Stimulated activated CD8-positive, alpha-beta memory T cell treated with anti-CD3 and anti-CD28 coated beads, Interleukin-12 subunit alpha, Interleukin-12 subunit beta, amount 100 ng/mL, for 24 hours (primary cell): ENCODE measurements around the gene VTI1A.
"Not testable (repeated sequence)": the region's sequence is repeated elsewhere in the genome, so short reads cannot be mapped to it uniquely, and the experiment has no call there.

ENCODE experiments used
- DNase-seq: peaks from one replicate; pipeline ENCODE4 v3.0.0-alpha.2; 2020; ENCODE audit errors: extremely low read depth

The VTI1A gene

DNA sequence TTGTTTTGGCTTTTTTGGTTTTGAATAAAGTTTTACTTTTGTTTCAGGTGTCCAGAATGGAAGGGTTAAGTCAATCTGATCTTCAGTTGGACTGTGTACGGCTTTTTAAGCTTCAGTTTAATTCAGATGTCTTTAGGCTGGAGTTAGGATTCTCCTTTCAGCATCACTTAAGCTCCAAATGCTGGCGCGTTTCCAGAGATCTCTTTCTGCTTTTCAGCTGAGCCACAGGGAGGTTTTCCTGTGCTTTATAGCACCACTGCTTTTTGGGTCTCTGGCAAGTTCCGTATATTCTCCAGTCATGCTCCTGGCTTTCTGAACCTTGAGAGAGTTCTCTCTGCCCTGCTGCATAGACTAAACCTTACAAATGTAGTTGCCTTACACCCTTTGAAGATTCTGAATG, 60.0 kb downstream of the VTI1A start:
- no peak for DNase-seq

DNA sequence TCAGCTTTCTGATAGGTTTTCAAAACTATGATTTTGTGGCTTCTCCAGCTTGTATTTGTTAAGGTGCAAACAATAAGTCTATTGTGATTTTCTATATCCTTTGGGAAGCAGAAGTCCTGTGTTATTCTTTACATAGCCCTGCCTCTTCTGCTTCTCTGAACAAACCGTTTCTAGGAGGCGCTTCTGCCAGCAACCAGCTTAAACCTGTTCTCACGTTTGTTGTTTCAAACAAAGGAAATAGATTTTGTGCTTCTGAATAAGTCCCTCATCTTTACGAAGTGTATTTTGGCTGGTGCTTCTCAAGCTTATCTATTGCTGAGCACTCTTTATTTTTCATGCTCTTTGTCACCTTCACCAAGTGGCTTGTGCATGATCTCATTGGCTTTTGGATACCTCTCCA, 61.0 kb downstream of the VTI1A start:
- no peak for DNase-seq

DNA sequence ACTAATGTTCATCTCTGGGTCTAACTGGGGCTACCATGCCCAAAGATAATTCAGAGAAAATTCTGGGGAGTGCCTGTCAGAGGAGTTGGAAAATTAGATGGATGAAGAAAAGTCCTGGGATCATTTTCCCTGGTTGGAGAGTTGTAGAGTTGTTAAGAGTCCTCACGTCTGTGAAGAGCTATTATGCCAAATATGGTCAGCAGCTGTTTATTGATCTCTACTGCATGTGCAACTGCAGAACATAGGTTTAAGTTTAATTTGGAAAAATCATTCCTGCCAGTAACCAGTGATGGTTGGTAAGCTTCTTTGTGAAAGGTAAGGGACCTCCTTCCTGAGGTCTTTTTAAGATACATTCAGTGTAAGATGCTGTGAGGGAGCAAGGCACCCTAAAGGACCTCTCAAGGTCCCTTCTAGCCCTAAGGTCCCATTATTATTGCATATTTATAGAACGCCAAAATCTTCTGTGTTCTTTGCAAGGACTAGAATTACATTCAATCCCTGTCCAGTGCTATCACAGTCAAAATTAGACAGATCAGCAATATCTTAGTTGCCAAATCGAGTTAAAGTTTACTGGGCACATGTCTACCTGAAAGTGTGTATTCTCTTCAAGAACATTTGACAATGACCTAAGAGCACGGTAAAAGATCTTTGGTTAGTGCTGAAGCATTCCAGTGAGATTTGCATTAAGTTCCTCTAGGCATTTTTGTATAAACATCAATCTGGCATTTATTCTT, 62.7 kb downstream of the VTI1A start:
- DNase-seq = no peak

DNA sequence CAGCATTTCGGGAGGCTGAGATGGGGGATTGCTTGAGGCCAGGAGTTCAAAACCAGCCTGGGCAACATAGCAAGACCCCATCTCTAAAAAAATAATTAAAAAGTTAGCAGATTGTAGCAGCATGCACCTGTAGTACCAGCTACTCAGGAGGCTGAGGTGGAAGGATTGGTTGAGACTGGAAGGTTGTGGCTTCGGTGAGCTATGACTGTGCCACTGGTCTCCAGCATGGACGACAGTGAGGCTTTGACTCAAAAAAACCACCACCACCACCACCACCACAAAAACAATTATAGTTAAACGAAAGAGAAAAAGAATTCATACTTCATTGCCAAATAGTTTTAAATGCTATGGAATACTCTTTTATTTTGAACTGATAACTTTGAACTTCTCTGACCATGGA, 63.4 kb downstream of the VTI1A start:
- DNase-seq = no peak

DNA sequence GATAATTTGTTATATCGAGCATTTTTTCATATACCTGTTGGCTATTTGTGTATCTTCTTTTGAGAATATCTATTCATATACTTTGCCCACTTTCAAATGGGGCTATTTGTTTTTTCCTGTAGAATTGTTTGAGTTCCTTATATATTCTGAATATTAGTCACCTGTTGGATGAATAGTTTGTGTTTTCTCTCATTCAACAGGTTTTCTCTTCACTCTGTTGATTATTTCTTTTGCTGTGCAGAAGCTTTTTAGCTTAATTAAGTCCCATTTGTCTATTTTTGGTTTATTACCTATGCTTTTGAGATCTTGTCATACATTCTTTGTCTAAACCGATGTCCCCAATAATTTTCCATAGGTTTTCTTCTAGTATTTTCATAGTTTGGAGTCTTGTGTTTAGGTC, 65.3 kb downstream of the VTI1A start:
- no peak for DNase-seq

DNA sequence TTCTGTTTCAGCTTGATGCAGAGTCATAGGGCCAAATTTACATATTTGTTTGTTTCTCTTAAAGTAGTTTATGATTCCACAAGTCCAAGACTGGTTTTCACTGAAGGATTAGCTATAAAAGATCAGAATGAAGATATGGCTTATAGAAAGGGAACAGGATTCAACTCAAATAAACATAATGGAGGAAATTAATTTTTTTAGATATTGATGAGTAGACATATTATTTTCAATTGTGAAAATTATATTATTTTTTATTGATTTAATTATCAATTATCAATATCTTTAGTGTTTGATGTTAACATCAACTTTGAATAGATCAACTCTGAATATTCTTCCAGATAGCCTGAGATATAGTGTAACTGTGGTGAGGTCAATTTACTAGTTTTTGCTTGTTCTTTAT, 68.1 kb downstream of the VTI1A start:
- no peak for DNase-seq

DNA sequence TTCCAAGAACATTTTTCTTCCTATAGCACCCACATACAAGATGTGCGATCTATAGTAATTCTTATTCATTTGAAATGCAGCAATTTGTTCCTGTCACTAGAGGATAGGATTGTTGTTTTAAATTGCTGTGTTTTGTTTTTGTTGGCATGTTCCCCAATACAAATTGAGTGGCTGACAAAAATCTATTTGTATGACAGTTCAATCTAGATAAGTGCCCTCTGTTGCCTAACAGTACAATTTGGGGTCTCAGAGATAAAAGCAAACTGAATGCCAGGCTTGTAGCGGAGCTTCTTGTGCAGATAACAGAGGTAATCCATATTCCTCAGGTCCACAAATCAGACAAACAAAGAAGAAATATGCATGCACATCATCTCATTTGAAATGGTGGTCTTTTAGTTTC, 68.8 kb downstream of the VTI1A start:
- no peak for DNase-seq

DNA sequence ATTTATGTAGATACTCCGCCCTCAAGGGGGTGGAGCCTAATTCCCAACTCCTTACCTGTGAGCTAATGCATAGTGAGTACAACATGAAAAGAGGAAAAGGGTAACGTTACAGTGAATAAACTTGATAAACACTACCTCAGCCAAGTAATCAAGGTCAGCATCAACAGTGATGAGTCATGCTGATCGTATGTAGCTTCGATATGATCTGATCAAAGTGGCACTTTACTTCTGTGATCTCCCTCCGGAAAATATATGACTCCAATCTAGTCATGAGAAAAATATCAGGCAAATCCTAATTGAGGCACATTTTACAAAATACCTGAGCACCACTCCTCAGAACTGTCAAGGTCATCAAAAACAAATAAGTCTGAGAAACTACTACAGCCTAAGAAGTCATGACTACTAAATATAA, 70.4 kb downstream of the VTI1A start:
- no peak for DNase-seq

DNA sequence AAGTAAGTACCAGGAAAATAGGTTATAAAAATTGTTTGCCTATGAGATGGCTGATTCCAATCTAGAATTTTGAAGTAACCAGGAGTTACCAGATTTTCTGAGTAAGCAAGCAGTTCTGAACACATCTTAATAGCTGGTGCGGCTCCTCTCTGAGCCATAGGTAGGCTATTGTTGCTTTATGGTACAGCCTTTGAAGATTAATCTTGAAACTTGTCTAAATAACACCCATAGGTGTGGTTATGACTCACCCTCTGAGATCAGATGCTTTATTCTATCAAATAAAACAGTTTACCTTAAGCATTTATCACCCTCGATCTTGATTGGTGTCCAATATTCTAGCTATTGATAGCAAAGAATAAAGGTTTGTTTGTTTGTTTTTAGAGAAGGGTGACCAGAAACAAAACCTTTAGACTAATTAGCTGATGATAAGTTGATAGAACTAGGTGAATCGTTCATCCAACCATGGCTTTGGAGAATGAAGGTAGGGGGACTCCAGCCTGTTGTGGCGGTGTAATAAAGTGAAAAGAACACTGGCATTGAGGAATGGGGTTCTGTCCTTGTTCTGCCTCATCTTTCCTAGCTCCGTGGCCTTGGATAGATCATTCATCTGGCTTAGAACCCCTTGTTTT, 72.2 kb downstream of the VTI1A start:
- no peak for DNase-seq

DNA sequence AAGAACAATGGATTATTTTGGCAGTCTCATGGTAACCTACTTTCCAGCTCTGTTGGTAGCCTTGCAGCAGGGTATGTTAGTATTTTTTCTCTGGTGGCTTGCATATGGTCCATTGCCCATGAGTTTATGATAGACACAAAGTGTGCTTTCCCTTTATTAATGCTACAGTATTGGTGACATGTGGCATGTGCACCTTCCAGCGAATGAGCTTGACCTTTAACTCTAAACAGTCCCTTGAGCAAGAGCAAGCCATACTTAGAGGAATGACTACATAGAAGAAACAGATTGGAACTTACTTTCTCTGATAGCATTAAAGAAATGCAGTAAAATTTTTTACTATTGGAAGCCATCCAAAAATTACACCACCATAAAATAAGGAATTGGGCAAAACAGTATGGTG, 73.9 kb downstream of the VTI1A start:
- DNase-seq = no peak

DNA sequence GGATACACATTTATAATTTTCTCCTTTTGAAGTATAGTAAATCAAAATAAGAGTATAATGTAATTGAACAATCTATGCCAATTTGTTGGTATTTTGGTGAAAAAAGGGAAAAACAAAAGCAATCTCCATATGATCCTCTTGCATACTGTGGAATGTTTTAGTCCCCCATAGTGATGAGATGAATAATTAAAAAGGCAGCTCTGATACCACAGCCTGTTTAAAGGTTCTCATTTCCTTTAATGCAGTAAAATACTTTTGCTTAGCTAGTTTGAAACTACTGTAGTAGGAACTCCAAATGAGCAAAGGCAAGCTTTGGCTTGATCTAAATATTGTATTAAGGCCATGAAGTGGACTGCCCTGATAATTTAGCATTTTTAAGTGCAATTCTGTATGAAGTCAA, 77.6 kb downstream of the VTI1A start:
- no peak for DNase-seq

DNA sequence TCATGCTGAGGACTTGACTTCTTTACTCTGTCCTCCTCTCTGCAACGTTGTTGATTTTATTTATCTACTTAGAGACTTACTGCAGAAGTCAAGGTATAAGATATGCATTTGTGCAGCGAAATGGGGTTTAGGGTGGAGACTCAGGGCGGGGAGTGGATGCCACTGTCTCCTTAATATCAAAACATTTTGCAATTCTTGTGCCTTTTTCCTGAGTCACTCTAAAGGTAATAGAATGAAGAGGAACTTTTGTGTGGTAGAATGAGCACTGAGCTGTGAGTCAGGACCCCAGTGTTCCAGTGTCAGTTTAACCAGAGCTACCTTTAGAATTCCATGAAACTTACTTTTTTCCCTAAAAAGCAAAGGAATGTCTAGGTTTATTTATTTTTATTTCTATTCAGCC, 78.2 kb downstream of the VTI1A start:
- no peak for DNase-seq

DNA sequence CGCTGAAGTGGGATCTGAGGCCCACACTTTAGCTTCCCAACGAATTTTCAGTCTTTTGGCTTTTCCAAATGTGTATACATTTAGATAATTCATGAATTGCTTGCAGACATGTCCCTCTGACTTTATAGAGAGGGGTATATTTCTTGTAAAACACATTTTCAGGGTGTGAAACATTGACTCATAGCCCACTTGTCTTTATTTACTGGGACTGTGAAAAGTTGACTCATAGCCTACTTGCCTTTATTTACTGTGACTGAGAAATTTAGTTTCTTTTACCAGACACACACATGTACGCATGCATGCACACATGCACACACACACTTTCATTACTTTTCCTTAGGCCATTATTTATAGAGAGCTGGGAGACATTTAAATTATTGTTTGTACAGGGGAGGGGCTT, 79.1 kb downstream of the VTI1A start:
- DNase-seq = no peak

DNA sequence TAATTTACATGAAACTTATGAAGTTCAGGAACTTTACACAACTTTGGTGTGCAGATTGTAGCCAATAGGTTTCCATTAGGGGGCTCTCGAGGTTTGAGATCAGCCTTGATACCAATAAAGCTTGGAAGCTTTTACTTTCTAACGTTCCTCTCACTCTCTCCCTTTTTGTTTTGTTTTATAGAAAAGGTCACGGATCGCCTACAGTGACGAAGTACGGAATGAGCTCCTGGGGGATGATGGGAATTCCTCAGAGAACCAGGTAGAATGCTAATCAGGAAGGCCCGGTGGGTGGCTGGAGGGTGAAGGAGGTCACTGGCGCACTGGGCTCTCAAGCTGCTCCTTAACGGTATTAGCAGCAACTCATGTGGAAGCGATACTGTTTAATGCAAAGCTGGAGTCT, 79.9 kb downstream of the VTI1A start:
- DNase-seq = no peak

DNA sequence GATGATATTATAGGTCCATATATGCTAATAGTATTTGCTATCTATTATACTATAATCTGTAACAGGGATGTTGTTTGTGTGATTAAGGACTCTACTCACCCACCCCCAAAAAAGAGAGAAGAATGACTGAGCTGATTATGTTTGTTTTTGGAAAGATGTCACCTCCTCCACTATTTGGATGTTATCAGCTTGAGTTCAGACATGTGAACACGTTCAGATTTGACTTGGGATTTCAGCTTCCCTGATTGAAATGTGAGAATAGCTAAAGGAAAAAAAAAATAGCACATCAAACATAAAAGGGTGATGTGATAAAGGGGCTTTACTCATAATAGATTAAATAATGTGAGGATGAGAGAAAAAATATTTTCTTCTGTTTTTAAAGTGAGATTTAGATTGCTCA, 81.2 kb downstream of the VTI1A start:
- DNase-seq = no peak

DNA sequence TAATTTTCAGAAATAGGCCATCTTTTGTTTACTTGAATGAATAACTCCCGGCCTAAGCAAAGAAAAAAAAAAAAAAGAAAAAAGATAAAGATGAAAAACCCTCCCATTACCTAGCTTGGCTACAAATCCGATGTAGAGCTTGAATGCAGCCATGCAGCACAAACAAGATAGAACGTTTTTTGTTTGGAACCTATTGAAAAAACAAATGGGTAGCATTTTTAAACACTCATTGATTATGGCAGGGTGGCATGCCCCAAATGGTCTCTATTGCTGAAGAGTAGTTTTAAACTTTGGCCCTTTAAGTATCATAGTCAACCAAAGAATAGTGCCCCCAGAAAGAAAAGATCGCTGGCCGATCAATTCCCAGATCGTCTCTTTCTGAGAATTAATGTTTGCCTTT, 84.4 kb downstream of the VTI1A start:
- no peak for DNase-seq

DNA sequence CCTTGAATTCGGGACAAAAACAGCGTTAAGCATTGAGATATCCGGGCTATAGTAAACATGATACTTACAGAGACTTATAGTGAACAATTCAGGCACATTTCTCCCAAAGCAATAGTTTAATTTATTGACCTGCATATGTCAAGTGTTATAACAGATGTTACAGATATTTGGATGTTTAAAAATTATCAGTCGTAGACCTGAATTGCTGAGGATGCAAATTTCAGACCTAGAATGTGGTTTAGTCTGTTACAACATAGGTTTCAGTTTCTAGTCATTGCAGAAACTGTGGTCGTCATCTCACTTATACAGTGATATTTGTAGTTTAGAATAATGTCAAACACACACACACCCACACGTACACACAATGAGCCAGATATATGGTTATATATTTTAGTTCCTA, 85.2 kb downstream of the VTI1A start:
- no peak for DNase-seq

DNA sequence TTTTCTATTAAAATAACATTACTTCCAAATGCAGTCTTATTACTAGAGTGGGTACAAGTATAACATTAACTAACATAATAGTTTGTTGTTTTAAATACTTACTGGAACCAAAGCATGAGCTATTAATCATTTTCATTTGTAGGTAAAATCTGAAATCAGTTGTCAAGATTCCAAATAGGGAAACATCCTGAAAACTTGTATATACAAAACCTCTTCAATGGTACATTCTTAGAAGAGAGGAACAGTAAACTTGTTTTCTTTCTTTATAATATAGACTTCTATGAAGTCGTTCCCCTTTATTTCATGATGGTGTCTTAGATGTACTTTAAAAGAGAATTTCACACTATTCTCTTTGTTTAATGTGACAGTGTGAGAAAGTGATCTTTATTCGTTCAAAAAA, 85.9 kb downstream of the VTI1A start:
- DNase-seq = no peak

DNA sequence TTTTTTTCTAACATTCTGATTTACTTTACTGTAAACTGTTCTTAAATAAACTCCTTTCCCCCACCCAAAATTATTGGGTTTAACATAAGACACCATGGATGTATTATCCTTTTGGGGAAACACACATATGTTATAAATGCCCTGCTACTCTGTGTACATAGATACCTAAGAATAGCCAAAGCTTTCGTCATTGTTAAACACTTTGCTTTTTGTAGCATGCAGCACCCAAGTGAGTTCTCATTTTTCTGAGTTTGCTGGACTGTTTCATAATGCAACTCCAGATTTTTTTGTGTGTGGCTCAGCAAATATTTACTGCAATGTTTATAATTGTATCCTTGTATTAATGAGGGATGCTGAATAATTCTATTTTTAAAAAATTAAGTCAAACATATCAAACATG, 86.9 kb downstream of the VTI1A start:
- DNase-seq = no peak

DNA sequence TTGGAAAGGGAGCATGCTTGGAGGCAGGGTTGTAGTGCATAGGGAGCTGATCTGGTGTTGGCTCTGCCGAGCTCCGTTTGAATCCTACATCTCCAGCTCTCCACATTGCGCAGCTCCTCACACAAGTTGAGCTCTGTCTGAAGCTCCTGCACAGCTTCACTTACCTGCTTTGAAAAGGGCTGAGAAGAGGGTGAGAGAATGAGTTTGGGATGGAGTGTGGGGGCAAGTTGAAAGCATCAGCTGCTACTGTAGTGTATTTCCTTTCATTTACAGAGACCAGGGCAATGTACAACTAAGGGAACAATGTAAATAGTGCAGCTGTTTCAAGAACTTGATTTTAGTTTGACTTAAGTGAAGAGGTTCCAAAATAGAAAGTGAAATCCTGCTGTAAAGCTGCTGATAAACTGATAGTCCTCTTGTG, 88.5 kb downstream of the VTI1A start:
- DNase-seq = no peak

DNA sequence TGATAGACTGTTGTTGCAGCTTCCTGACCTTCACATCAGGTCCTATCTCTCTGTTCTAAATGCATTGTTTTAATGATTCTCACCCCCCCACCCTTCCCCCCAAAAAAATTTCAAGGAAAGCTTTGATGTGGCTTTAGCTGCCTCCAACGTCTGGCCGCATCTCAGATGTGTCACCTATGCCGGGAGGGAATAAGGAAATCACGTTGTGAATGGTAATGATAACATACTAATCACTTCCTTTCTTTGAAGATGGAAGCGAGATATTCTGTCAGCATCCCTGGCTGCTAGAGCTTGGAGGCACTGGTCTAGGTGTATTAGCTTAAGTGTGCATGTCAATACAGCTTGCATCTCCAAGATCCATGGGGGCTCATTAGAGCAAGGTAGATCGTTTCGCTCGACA, 89.6 kb downstream of the VTI1A start:
- no peak for DNase-seq

DNA sequence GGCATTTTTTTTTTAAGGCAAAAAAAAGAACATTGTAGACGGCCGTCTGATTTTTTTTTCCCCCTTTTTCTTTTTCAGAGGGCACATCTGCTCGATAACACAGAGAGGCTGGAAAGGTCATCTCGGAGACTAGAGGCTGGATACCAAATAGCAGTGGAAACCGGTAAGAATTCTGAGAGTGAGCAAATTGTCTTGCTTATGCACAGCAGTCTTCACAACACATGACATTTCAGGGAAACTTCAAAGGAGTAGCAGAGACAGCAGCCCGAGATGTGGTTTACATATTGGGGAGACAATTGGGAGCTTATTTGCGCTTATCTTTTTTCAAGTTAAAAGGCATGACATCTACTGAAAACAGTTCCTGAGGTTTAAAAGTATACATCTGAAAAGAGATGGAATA, 91.2 kb downstream of the VTI1A start:
- no peak for DNase-seq

DNA sequence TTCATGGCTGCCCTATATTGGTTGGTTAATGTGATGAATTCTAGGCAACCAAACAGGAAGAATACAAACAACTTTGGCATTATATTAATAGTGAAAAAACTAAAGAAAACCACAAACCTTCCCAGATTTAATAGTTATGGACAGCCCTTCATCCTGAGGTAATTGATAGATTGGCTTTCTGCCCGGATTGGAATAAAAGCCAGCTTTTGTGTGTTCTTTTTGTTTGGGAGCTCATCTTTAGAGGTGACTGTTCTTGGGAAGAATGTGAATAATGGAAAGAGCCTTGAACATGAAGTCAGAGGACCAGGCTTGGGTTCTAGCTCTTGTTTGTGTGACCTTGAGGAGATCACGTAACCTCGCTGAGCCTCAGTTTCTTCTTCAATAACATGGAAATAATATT, 92.3 kb downstream of the VTI1A start:
- no peak for DNase-seq

DNA sequence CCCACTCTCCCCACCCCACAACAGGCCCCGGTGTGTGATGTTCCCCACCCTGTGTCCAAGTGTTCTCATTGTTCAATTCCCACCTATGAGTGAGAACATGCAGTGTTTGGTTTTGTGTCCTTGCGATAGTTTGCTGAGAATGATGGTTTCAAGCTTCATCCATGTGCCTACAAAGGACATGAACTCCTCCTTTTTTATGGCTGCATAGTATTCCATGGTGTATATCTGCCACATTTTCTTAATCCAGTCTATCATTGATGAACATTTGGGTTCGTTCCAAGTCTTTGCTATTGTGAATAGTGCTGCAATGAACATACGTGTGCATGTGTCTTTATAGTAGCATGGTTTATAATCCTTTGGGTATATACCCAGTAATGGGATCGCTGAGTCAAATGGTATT, 95.8 kb downstream of the VTI1A start:
- not testable (repeated sequence) for DNase-seq
